GM23248 (cell line): ENCODE data around the gene LMOD3.

ENCODE experiments used
- EZH2 ChIP-seq: fragments of 200-600 bp; sonication (generic); IDR thresholded peaks from 2 replicates; pipeline ENCODE4 v1.6.1; 2018; ENCODE audit warnings: antibody characterized with exemption, mild to moderate bottlenecking; ENCODE audit not compliant: insufficient read depth, poor library complexity, severe bottlenecking
- EZH2phosphoT487 ChIP-seq: fragments of 200-600 bp; sonication (generic); IDR thresholded peaks from 2 replicates; pipeline ENCODE4 v1.6.1; 2018; ENCODE audit warnings: antibody characterized with exemption, moderate library complexity, mild to moderate bottlenecking, low read depth; ENCODE audit not compliant: insufficient read depth

- TF ChIP-seq EZH2 (no peak), EZH2phosphoT487 (no peak)
Observed at GRCh38 chr3:69085168-69085832, 37.1 kb downstream of the LMOD3 start.
